ENCODE measurements around the gene VAC14.
A peak's percentile ranks its signal among the peaks of the same experiment; 100 is the strongest.

- TF ChIP-seq CTCF (IDR thresholded peaks at IDR 0.05) (no peak), POLR2AphosphoS5 (IDR thresholded peaks at IDR 0.05; ENCODE audit: insufficient read depth in 1 of 2, low read depth in 1 of 2) (peak in 1 of 2 donors; percentile 64)
Observed at GRCh38 chr16:70753228-70753627, 47.7 kb downstream of the VAC14 start.

All from vagina (tissue), 2 donors.